GM23248 (cell line): Measurements from ENCODE around the gene RSL1D1. TPM values are rescaled to one million over a fixed set of nuclear protein-coding genes. Genes with fewer than 3 reads are reported as not detected.
"Not testable (repeated sequence)": the region's sequence is repeated elsewhere in the genome, so short reads cannot be mapped to it uniquely, and the experiment has no call there.

Source experiments
- DNase-seq: peaks from one replicate; pipeline ENCODE4 v3.0.0-alpha.2; 2015
- H2AFZ ChIP-seq: fragments of 200-600 bp; sonication (generic); 2 replicates; pipeline ENCODE4 v1.6.1; 2016; ENCODE audit warnings: antibody characterized with exemption
- H3F3A ChIP-seq: fragments of 200-600 bp; sonication (generic); 2 replicates; pipeline ENCODE4 v1.6.1; 2016; ENCODE audit warnings: mild to moderate bottlenecking, antibody characterized with exemption, mixed run types; ENCODE audit not compliant: insufficient read depth
- H3K27ac ChIP-seq: fragments of 200-600 bp; sonication (generic); 2 replicates; pipeline ENCODE4 v1.5.1; 2016; ENCODE audit warnings: mild to moderate bottlenecking
- H3K27me3 ChIP-seq: fragments of 200-600 bp; sonication (generic); replicated peaks from 2 replicates; pipeline ENCODE4 v1.6.1; 2016; ENCODE audit warnings: mild to moderate bottlenecking; ENCODE audit not compliant: insufficient read depth
- H3K36me3 ChIP-seq: fragments of 200-600 bp; sonication (generic); 2 replicates; pipeline ENCODE4 v1.6.1; 2016; ENCODE audit warnings: low read depth, mild to moderate bottlenecking
- H3K4me1 ChIP-seq: fragments of 200-600 bp; sonication (generic); 2 replicates; pipeline ENCODE4 v1.6.1; 2016; ENCODE audit warnings: mild to moderate bottlenecking; ENCODE audit not compliant: insufficient read depth
- H3K4me2 ChIP-seq: fragments of 200-600 bp; sonication (generic); one replicate; pipeline ENCODE4 v1.6.1; 2016; ENCODE audit warnings: mild to moderate bottlenecking; ENCODE audit not compliant: unreplicated experiment
- H3K4me3 ChIP-seq: fragments of 200-600 bp; sonication (generic); 2 replicates; pipeline ENCODE4 v1.5.1; 2016; ENCODE audit warnings: mild to moderate bottlenecking
- H3K79me2 ChIP-seq: fragments of 200-600 bp; sonication (generic); 2 replicates; pipeline ENCODE4 v1.6.1; 2016; ENCODE audit warnings: mild to moderate bottlenecking; ENCODE audit not compliant: insufficient read depth
- H3K9ac ChIP-seq: fragments of 200-600 bp; sonication (generic); 2 replicates; pipeline ENCODE4 v1.6.1; 2016; ENCODE audit warnings: mild to moderate bottlenecking
- H3K9me2 ChIP-seq: fragments of 200-600 bp; sonication (generic); 2 replicates; pipeline ENCODE4 v1.6.1; 2016; ENCODE audit warnings: mixed run types, mild to moderate bottlenecking, moderate library complexity; ENCODE audit not compliant: insufficient read depth
- H3K9me3 ChIP-seq: fragments of 200-600 bp; sonication (generic); one replicate; pipeline ENCODE4 v1.6.1; 2017; ENCODE audit warnings: low read depth
- H4K20me1 ChIP-seq: fragments of 200-600 bp; sonication (generic); 2 replicates; pipeline ENCODE4 v1.6.0; 2016; ENCODE audit not compliant: insufficient read depth
- EZH2 ChIP-seq: fragments of 200-600 bp; sonication (generic); IDR thresholded peaks from 2 replicates; pipeline ENCODE4 v1.6.1; 2018; ENCODE audit warnings: antibody characterized with exemption, mild to moderate bottlenecking; ENCODE audit not compliant: insufficient read depth, poor library complexity, severe bottlenecking
- EZH2phosphoT487 ChIP-seq: fragments of 200-600 bp; sonication (generic); IDR thresholded peaks from 2 replicates; pipeline ENCODE4 v1.6.1; 2018; ENCODE audit warnings: antibody characterized with exemption, moderate library complexity, mild to moderate bottlenecking, low read depth; ENCODE audit not compliant: insufficient read depth
- WGBS, 2 experiments: methylation state at CpG; one replicate each; pipeline ENCODE4 v1.1.6; 2015 to 2017; ENCODE audit warnings: low lambda C conversion rate in 2 of 2, low coverage in 1 of 2; ENCODE audit errors: missing lambda C conversion rate in 2 of 2; 5-methylcytosine and 5-hydroxymethylcytosine counted together
- in situ Hi-C: fragments of 300-500 bp; cut with MboI; formaldehyde crosslinking; loops from 2 replicates; pipeline ENCODE4 v1.15.0; 2020
- polyA plus RNA-seq: library from polyadenylated mRNA; unstranded; fragments of >200 nt; fragmentation: Nextera tagmentation; extraction: Ambion mirVana; gene quantifications from 2 replicates; pipeline ENCODE4 v1.2.1, GENCODE V29; 2016
- total RNA-seq: library from RNA; depleted of rRNA; stranded (reverse); fragments of >200 nt; shearing (Covaris generic); gene quantifications from 2 replicates; pipeline ENCODE4 v1.2.3, GENCODE V29; 2014

RSL1D1 gene
- total and polyA plus RNA-seq, 2 experiments from 2014 or later = 150 to 274 TPM

DNA sequence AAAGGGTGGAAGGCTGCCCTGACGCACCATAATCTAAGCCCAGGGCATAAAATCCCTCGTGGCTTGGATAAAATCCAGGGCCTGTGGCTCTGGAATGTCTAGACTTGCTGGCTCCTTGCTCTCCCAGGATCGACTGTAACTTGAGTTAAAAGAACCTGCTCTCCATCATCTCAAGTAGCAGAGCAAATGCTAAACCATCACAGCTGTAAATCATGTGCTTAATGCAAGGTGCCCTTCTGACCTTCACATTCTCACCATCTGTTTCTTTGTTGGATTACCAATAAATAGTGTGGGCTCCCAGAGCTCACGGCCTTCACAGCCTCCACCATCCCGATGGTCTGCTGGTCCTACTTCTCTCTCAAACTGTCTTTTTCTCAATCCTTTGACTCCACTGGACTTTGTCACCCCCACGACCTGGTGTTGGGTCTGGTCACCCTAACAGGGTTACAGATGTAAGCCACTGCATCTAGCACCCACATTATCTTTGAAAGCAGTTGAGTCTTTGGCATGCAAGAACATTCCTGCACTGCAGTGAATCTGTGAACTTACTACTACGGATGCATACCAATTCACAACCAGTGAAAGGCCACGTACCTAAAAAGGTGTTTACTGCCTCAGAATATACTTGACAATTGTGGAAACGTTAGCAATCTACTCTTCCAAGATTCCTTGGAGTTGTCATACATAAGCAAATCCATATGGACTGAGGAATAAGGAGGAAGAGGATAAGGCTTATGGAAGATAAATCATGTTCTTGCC lies 15.3 kb downstream of the RSL1D1 start:
- no peaks in the 10 kb centered on the region for H3K9me3 ChIP-seq
- H3K27ac ChIP-seq = peak overlapping the region; percentile 54
- peaks cover 7% of the 10 kb centered on the region; the same call in 1 of the 2 replicates for H3K79me2 ChIP-seq
- peak; percentile 57 for DNase-seq
- no peak overlapping the region for H2AFZ ChIP-seq
- no peak overlapping the region for H3K4me3 ChIP-seq
- in situ Hi-C loops = no loop called here
- H3K4me1 ChIP-seq = peaks cover 27% of the 10 kb centered on the region
- H3K9me2 ChIP-seq = no peaks in the 10 kb centered on the region
- peaks cover 60% of the 10 kb centered on the region for H3F3A ChIP-seq
- H3K9ac ChIP-seq = no peak overlapping the region
- TF ChIP-seq EZH2phosphoT487 = no peak
- TF ChIP-seq EZH2 = no peak
- H4K20me1 ChIP-seq = no peaks in the 10 kb centered on the region
- WGBS, 2 experiments = 12 to 17% methylated on average over 9 of the region's 9 CpGs
- H3K36me3 ChIP-seq = peaks cover 39% of the 10 kb centered on the region
- H3K27me3 ChIP-seq = no peaks in the 10 kb centered on the region
- peak overlapping the region; percentile 40 for H3K4me2 ChIP-seq

DNA sequence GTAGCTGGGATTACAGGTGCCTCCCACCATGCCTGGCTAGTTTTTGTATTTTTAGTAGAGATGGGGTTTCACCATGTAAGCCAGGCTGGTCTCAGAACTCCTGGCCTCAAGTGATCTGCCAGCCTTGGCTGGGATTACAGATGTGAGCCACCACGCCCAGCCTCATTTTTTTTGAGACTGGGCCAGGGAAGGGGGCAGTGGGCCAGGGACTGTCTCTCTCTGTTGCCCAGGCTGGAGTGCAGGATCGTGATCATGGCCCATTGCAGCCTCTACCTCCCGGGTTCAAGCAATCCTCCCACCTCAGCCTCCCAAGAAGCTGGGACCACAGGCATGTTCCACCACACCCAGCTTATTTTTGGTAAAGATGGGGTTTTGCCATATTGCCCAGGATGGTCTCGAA lies 16.0 kb downstream of the RSL1D1 start:
- no peak overlapping the region for H2AFZ ChIP-seq
- no peaks in the 10 kb centered on the region for H3K9me3 ChIP-seq
- H3K9me2 ChIP-seq = no peaks in the 10 kb centered on the region
- no peak overlapping the region for H3K9ac ChIP-seq
- in situ Hi-C loops = no loop called here
- TF ChIP-seq EZH2 = no peak
- TF ChIP-seq EZH2phosphoT487 = no peak
- 69 to 74% methylated on average over 4 of the region's 4 CpGs for WGBS, 2 experiments
- no peaks in the 10 kb centered on the region for H3K27me3 ChIP-seq
- H4K20me1 ChIP-seq = no peaks in the 10 kb centered on the region
- H3F3A ChIP-seq = peaks cover 59% of the 10 kb centered on the region
- H3K4me1 ChIP-seq = peaks cover 27% of the 10 kb centered on the region
- no peak for DNase-seq
- H3K4me2 ChIP-seq = no peak overlapping the region
- no peaks in the 10 kb centered on the region for H3K79me2 ChIP-seq
- H3K36me3 ChIP-seq = peaks cover 32% of the 10 kb centered on the region
- H3K4me3 ChIP-seq = no peak overlapping the region
- H3K27ac ChIP-seq = no peak overlapping the region; the same call in 1 of the 2 replicates

DNA sequence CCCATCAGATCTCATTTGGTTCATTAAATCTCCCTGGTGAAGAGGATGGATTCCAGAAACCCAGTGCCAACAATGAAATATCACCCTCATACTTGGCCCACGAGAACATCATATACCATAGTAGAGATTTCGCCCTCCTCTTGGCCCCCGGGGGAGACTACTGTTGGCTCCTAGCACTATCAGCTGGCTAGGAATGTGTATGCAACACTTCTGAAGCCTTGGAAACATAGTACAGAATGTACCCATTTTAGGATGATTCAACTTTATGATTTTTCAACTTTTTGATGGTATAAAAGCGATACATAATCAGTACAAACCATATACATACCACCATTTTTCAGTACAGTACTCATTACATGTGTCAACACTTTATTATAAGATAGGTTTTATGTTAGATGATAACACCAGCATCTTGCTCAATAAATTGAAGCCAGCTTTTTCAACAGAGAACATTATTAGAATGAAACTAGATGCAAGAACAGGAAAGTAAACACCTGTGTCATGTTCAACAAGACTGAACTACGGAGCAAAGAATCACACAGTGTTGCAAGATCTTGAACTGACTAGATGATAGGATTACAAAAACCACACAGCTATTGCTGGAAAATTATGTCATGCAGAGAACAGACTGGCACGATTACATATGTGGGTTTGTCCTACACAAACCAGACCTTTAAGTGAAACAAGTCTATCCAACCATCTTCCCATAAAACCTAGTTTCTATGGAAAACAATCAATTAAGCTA lies 17.2 kb downstream of the RSL1D1 start:
- WGBS, 2 experiments = 29 to 34% methylated on average over 6 of the region's 6 CpGs
- Histone ChIP-seq H3K27me3 (no peaks in the 10 kb centered on the region), H3K4me3 (no peak overlapping the region), H4K20me1 (no peaks in the 10 kb centered on the region), H3K79me2 (no peaks in the 10 kb centered on the region), H3K4me1 (peaks cover 27% of the 10 kb centered on the region), H3K4me2 (peak overlapping the region; percentile 3), H3K9ac (no peak overlapping the region), H3K9me2 (no peaks in the 10 kb centered on the region), H2AFZ (no peak overlapping the region), H3K27ac (peak overlapping the region; percentile 60), H3F3A (peaks cover 50% of the 10 kb centered on the region), H3K9me3 (no peaks in the 10 kb centered on the region), H3K36me3 (peaks cover 20% of the 10 kb centered on the region)
- TF ChIP-seq EZH2 (no peak), EZH2phosphoT487 (no peak)
- DNase-seq = peak; percentile 86
- in situ Hi-C loops = no loop called here

DNA sequence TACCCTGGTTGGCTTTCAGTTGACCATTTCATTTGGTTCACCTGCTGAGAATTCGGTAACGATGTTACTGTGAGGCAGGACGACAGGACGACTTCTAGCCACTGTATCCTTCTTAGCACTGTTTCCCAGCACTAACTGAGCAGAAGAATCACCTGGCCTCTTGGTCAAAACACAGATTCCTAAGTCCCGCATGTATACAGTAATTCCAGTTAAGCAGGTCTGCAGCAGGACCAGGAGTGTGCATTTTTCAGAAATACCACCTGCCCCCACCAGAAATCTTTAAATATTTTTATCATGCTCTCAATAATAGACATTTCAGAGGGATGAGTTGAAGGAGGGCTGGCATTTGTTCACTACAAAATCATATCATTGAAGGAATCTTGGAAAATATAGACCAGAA lies 22.6 kb downstream of the RSL1D1 start:
- H3F3A ChIP-seq = peaks cover 4% of the 10 kb centered on the region; the same call in 1 of the 2 replicates
- no peak overlapping the region for H2AFZ ChIP-seq
- WGBS, 2 experiments = 93 to 94% methylated on average over 5 of the region's 5 CpGs
- no peak for DNase-seq
- no peak overlapping the region for H3K9ac ChIP-seq
- no peak overlapping the region for H3K27ac ChIP-seq
- TF ChIP-seq EZH2 (no peak), EZH2phosphoT487 (no peak)
- no peaks in the 10 kb centered on the region for H4K20me1 ChIP-seq
- no peaks in the 10 kb centered on the region for H3K36me3 ChIP-seq
- no peak overlapping the region for H3K4me2 ChIP-seq
- H3K4me1 ChIP-seq = no peaks in the 10 kb centered on the region
- H3K9me3 ChIP-seq = no peaks in the 10 kb centered on the region
- H3K27me3 ChIP-seq = no peaks in the 10 kb centered on the region
- H3K79me2 ChIP-seq = no peaks in the 10 kb centered on the region
- in situ Hi-C loops = loop anchor here (10.0 kb wide), 1 partner anchor 56 kb away; no protein-coding TSS in a partner anchor
- no peaks in the 10 kb centered on the region for H3K9me2 ChIP-seq
- no peak overlapping the region for H3K4me3 ChIP-seq

DNA sequence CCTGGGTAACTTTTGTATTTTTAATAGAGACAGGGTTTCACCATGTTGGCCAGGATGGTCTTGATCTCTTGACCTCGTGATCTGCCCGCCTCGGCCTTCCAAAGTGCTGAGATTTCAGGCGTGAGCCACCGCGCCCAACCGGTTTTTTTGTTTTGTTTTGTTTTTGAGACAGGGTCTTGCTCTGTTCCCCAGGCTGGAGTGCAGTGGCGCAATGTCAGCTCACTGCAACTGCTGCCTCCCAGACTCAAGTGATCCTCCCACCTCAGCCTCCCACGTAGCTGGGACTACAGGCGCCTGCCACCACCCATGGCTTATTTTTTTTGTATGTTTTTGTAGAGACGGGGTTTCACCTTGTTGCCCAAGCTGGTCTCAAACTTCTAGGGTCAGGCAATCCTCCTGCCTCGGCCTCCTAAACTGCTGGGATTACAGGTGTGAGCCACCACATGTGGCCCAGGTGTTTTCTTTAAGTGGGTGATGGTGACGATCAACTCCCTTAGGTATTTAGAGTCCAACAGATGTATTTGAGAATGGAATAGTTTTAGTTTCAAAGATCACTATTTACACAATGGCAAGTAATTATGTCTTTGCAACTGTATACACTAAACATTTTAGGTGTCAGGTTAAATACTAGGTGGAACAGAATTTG lies 25.7 kb downstream of the RSL1D1 start:
- in situ Hi-C loops = loop anchor here (10.0 kb wide), 1 partner anchor 59 kb away; no protein-coding TSS in a partner anchor

More for the DNA sequence above, 25.7 kb downstream of the RSL1D1 start:
- DNase-seq, H3K4me3 ChIP-seq, H3K4me2 ChIP-seq, H3K9me2 ChIP-seq, H3K36me3 ChIP-seq, H4K20me1 ChIP-seq, H3K27ac ChIP-seq, H2AFZ ChIP-seq, H3K4me1 ChIP-seq, H3K27me3 ChIP-seq, H3K79me2 ChIP-seq, H3K9ac ChIP-seq, H3K9me3 ChIP-seq, H3F3A ChIP-seq: not testable (repeated sequence)
- WGBS, 2 experiments = 94% methylated on average over 13 of the region's 13 CpGs
